HCT116 (cell line): Measurements from ENCODE around the gene RPRD1B. TPM values are rescaled to one million over a fixed set of nuclear protein-coding genes. Genes with fewer than 3 reads are reported as not detected.

Source experiments
- ATAC-seq: fragments of 200-7000 bp; cut with Tn5 transposase; 2 replicates; pipeline ENCODE4 v1.9.1; 2020; ENCODE audit warnings: mild to moderate bottlenecking, moderate library complexity
- BruUV-seq: library from RNA; stranded (reverse); fragments of 400-500 nt; replicated peaks from 2 replicates; lab custom pipeline; 2021; lab: Mats Ljungman, UMichigan
- CTCF ChIA-PET: fragments of 300-600 bp; sonication (Branson Sonifier 250); formaldehyde crosslinking; loops from one replicate; lab custom pipeline; 2021; ENCODE audit warnings: antibody characterized with exemption; lab: Charles Lee
- POLR2A ChIA-PET: fragments of 300-600, 350-600 bp; sonication (Branson Sonifier 250); formaldehyde crosslinking; loops from one replicate; lab custom pipeline; 2021; ENCODE audit warnings: antibody characterized with exemption; lab: Charles Lee
- RAD21 ChIA-PET, 2 experiments: fragments of 300-600 bp; sonication (Branson Sonifier 250); formaldehyde crosslinking; loops; one replicate each; lab custom pipeline; 2023; ENCODE audit warnings: low total read pairs in 2 of 2; ENCODE audit not compliant: uncharacterized antibody in 2 of 2, unreplicated experiment in 2 of 2, low non-redundant PET in 1 of 2; lab: Charles Lee
- DNase-seq: peaks from one replicate; pipeline ENCODE4 v3.0.0-alpha.2; 2010; ENCODE audit warnings: low read depth, low spot score
- H2AFZ ChIP-seq: fragments of 200-600 bp; shearing (Covaris generic), sonication (generic); 2 replicates; pipeline ENCODE4 v1.6.1; 2017; ENCODE audit warnings: low read depth, mixed run types, mixed read lengths, antibody characterized with exemption, low read length; ENCODE audit not compliant: poor library complexity, severe bottlenecking
- H3K27ac ChIP-seq: 2 replicates; pipeline ENCODE4 v1.5.1; 2012; ENCODE audit warnings: low read depth, low read length
- H3K27me3 ChIP-seq: fragments of 200-600 bp; sonication (generic); 2 replicates; pipeline ENCODE4 v1.6.1; 2016; ENCODE audit warnings: mixed run types, low read length, mixed read lengths; ENCODE audit not compliant: insufficient read depth
- H3K36me3 ChIP-seq, 2 experiments: fragments of 200-500 bp in 1 of 2; fragments of 200-600 bp in 1 of 2; sonication (Bioruptor generic) in 1 of 2; sonication (generic) in 1 of 2; 2 replicates each; pipeline versions ENCODE4 v1.5.1 to v1.6.1; 2014 to 2016; ENCODE audit warnings: low read length in 2 of 2, inconsistent platforms in 1 of 2, mixed read lengths in 1 of 2, mixed run types in 1 of 2; ENCODE audit not compliant: insufficient read depth in 2 of 2, control insufficient read depth in 1 of 2
- H3K4me1 ChIP-seq, 2 experiments: fragments of 200-600 bp in 1 of 2; sonication (generic) in 1 of 2; 2 replicates each; pipeline versions ENCODE4 v1.5.1 to v1.6.1; 2012 to 2017; ENCODE audit warnings: low read length in 2 of 2, inconsistent platforms in 1 of 2, mild to moderate bottlenecking in 1 of 2, mixed read lengths in 1 of 2, mixed run types in 1 of 2, moderate library complexity in 1 of 2; ENCODE audit not compliant: insufficient read depth in 2 of 2, control insufficient read depth in 1 of 2
- H3K4me2 ChIP-seq: fragments of 200-600 bp; sonication (generic); 2 replicates; pipeline ENCODE4 v1.6.1; 2017; ENCODE audit warnings: mixed run types, low read length, mixed read lengths
- H3K4me3 ChIP-seq, 2 experiments: fragments of 200-600 bp in 1 of 2; sonication (generic) in 1 of 2; replicated peaks in 1 of 2; 2 replicates each; pipeline ENCODE4 v1.5.1; 2011 to 2016; ENCODE audit warnings: low read length in 2 of 2, control low read depth in 1 of 2, low read depth in 1 of 2, mild to moderate bottlenecking in 1 of 2, mixed read lengths in 1 of 2, mixed run types in 1 of 2
- H3K79me2 ChIP-seq: fragments of 200-600 bp; sonication (generic); 2 replicates; pipeline ENCODE4 v1.6.1; 2017; ENCODE audit warnings: mild to moderate bottlenecking, mixed run types, low read length, moderate library complexity, mixed read lengths; ENCODE audit not compliant: insufficient read depth
- H3K9ac ChIP-seq: fragments of 200-600 bp; sonication (generic); 2 replicates; pipeline ENCODE4 v1.6.1; 2016; ENCODE audit warnings: low read length, mixed read lengths
- H3K9me2 ChIP-seq: fragments of 200-600 bp; sonication (generic), shearing (Covaris generic); 2 replicates; pipeline ENCODE4 v1.6.1; 2017; ENCODE audit warnings: mixed run types, mild to moderate bottlenecking, moderate library complexity; ENCODE audit not compliant: insufficient read depth
- H3K9me3 ChIP-seq, 2 experiments: fragments of 200-500 bp in 1 of 2; fragments of 200-600 bp in 1 of 2; sonication (Bioruptor generic) in 1 of 2; sonication (generic) in 1 of 2; 2 replicates each; pipeline ENCODE4 v1.6.1; 2014 to 2017; ENCODE audit warnings: low read length in 2 of 2, mixed read lengths in 2 of 2, inconsistent platforms in 1 of 2, low read depth in 1 of 2, mild to moderate bottlenecking in 1 of 2, mixed run types in 1 of 2, moderate library complexity in 1 of 2; ENCODE audit not compliant: control insufficient read depth in 1 of 2, insufficient read depth in 1 of 2
- H4K20me1 ChIP-seq: fragments of 200-600 bp; sonication (generic), shearing (Covaris generic); 2 replicates; pipeline ENCODE4 v1.6.1; 2017; ENCODE audit warnings: mixed run types, mild to moderate bottlenecking, moderate library complexity; ENCODE audit not compliant: insufficient read depth
- CBX3 ChIP-seq: IDR thresholded peaks from 2 replicates; pipeline ENCODE4 v1.6.1; 2012; ENCODE audit warnings: low read depth
- EGR1 ChIP-seq: IDR thresholded peaks from 2 replicates; pipeline ENCODE4 v1.6.1; 2012; ENCODE audit warnings: low read depth
- EZH2phosphoT487 ChIP-seq: fragments of 200-600 bp; IDR thresholded peaks from 2 replicates; pipeline ENCODE4 v1.6.1; 2018; ENCODE audit warnings: antibody characterized with exemption, borderline replicate concordance
- FOSL1 ChIP-seq: IDR thresholded peaks from 2 replicates; pipeline ENCODE4 v1.6.1; 2012; ENCODE audit warnings: low read depth
- JUND ChIP-seq: IDR thresholded peaks from 2 replicates; pipeline ENCODE4 v1.6.1; 2012
- POLR2A ChIP-seq: IDR thresholded peaks from 2 replicates; pipeline ENCODE4 v1.7.0; 2011; ENCODE audit warnings: borderline replicate concordance; ENCODE audit not compliant: insufficient read depth, insufficient read length; ENCODE audit errors: extremely low read depth
- RAD21 ChIP-seq: IDR thresholded peaks from 2 replicates; pipeline ENCODE4 v1.6.1; 2012; ENCODE audit warnings: low read depth, mild to moderate bottlenecking
- SIN3A ChIP-seq: IDR thresholded peaks from 2 replicates; pipeline ENCODE4 v1.6.1; 2012; ENCODE audit warnings: low read depth
- SP1 ChIP-seq: IDR thresholded peaks from 2 replicates; pipeline ENCODE4 v1.6.1; 2012; ENCODE audit warnings: low read depth
- YY1 ChIP-seq: IDR thresholded peaks from 2 replicates; pipeline ENCODE4 v1.6.1; 2011; ENCODE audit warnings: low read length, low read depth, moderate library complexity, mild to moderate bottlenecking; ENCODE audit not compliant: insufficient replicate concordance; ENCODE audit errors: extremely low read depth
- intact Hi-C: fragments of 100-400 bp; cut with micrococcal nuclease; formaldehyde crosslinking; loops from 2 replicates; pipeline ENCODE4 v1.10.0; 2022
- total RNA-seq: library from RNA; stranded (reverse); gene quantifications from one replicate; pipeline ENCODE4 v1.2.1, GENCODE V29; 2021; ENCODE audit not compliant: unreplicated experiment
- TF ChIP-seq, protein P1 (sequence below): IDR thresholded peaks from 2 replicates; pipeline ENCODE4 v1.6.1; 2012
- TF ChIP-seq, protein P2 (sequence below), 3 experiments: fragments of 200-600 bp in 1 of 3; sonication (generic) in 1 of 3; IDR thresholded peaks in 2 of 3; conservative IDR thresholded peaks in 1 of 3; 2 replicates each; pipeline ENCODE4 v1.5.1; 2012 to 2017; ENCODE audit warnings: low read depth in 2 of 3, low read length in 2 of 3, antibody characterized with exemption in 1 of 3, borderline replicate concordance in 1 of 3, control low read depth in 1 of 3, mild to moderate bottlenecking in 1 of 3, mixed read lengths in 1 of 3, mixed run types in 1 of 3, moderate library complexity in 1 of 3; ENCODE audit not compliant: insufficient read depth in 1 of 3

The RPRD1B gene
- total RNA-seq, 1 experiment from 2014 or later, result 30.7 TPM

DNA sequence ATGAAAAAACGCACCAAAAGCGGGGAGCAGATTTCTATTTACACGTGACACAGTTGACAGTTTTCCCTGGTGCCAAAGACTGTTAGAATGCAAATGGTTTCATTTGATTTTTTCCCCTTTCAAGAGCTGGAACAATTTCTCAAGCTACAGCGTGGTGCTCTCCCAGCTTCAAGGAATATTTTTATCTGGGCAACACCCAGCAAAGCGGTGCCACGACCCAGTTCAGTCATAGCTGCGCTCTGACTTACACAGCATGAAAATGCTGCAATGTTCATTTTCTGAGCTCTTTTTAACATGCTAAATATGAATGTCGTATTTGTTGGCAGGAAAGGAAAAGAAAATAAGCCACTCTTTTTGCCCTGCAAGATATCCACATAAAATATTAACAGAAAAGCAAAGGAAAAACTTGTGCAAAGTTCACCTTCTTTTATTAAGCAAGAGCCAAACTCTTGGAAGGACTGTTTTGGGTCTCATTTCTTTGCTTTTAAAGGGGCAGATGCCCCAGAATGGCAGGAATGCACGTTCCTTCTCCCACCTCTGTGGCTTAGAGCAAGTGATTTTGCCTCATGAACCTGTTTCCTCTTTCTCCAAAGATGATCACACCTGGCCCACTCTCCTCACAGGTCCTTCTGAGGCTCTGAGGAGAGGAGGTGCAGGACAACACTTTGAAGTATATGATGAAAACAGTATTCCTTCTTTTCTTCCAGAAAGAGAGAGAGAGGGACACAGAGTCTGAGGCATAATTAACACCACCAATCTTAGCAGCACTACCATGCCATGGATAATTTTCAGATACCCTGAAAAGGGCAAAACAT lies 47.3 kb upstream of the RPRD1B start:
- TF ChIP-seq SIN3A (no peak), POLR2A (no peak), EGR1 (no peak), YY1 (no peak), RAD21 (no peak), CBX3 (no peak), SP1 (no peak), JUND (no peak), EZH2phosphoT487 (no peak), FOSL1 (no peak)
- TF ChIP-seq, protein P1, sequence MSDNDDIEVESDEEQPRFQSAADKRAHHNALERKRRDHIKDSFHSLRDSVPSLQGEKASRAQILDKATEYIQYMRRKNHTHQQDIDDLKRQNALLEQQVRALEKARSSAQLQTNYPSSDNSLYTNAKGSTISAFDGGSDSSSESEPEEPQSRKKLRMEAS, result no peak
- TF ChIP-seq, protein P2, sequence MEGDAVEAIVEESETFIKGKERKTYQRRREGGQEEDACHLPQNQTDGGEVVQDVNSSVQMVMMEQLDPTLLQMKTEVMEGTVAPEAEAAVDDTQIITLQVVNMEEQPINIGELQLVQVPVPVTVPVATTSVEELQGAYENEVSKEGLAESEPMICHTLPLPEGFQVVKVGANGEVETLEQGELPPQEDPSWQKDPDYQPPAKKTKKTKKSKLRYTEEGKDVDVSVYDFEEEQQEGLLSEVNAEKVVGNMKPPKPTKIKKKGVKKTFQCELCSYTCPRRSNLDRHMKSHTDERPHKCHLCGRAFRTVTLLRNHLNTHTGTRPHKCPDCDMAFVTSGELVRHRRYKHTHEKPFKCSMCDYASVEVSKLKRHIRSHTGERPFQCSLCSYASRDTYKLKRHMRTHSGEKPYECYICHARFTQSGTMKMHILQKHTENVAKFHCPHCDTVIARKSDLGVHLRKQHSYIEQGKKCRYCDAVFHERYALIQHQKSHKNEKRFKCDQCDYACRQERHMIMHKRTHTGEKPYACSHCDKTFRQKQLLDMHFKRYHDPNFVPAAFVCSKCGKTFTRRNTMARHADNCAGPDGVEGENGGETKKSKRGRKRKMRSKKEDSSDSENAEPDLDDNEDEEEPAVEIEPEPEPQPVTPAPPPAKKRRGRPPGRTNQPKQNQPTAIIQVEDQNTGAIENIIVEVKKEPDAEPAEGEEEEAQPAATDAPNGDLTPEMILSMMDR (IDR thresholded peaks at IDR 0.05 in 2 of 3, conservative IDR thresholded peaks at IDR 0.05 in 1 of 3; ENCODE audit: borderline replicate concordance in 1 of 3, insufficient read depth in 1 of 3, low read depth in 2 of 3, low read length in 2 of 3), result no peak
- TF ChIP-seq, all 23 proteins: peak for 0
- Histone ChIP-seq H3K36me3 (peaks cover 15 to 43% of the 10 kb centered on the region in 2 experiments), H3K27me3 (no peaks in the 10 kb centered on the region), H3K9me2 (no peaks in the 10 kb centered on the region), H2AFZ (no peak overlapping the region), H3K9me3 (no peaks in the 10 kb centered on the region), H3K79me2 (no peaks in the 10 kb centered on the region), H3K9ac (no peak overlapping the region), H3K4me2 (no peak overlapping the region), H3K4me3 (no peak overlapping the region), H3K27ac (no peak overlapping the region), H3K4me1 (no peaks in the 10 kb centered on the region), H4K20me1 (no peaks in the 10 kb centered on the region)
- ChIA-PET RAD21 (no interaction called here), POLR2A (no interaction called here), CTCF (interaction anchor here (0.5 kb wide), 1 partner anchor 44 kb away, joined by 3 read pairs; no protein-coding TSS in a partner anchor)
- ATAC-seq (no peak), DNase-seq (no peak)
- BruUV-seq, result no TSS peak
- intact Hi-C loops, result no loop called here
